Measurements from ENCODE around the gene ACTR8.

GRCh38 chr3:53836084-53836872 is 45.7 kb downstream of the ACTR8 start:
- TF ChIP-seq CTCF (IDR thresholded peaks at IDR 0.05) (no peak), POLR2A (IDR thresholded peaks at IDR 0.05) (no peak)

All from body of pancreas (tissue), 4 donors.